Tibial nerve (tissue), 4 donors: ENCODE data around the gene CS.

Experiments used
- EP300 ChIP-seq, 2 donors: sonication (generic); formaldehyde crosslinking; IDR thresholded peaks; one replicate each; pipeline ENCODE4 v1.6.1; 2017; ENCODE audit warnings: antibody characterized with exemption in 2 of 2, mild to moderate bottlenecking in 1 of 2
- POLR2A ChIP-seq, 2 donors: fragments of 450-650 bp; IDR thresholded peaks; one replicate each; pipeline ENCODE4 v1.6.1; 2017; ENCODE audit warnings: antibody characterized with exemption in 2 of 2, mild to moderate bottlenecking in 2 of 2, moderate library complexity in 2 of 2
- TF ChIP-seq, protein P1 (sequence below), 5 experiments: fragments of 200-600 bp in 3 of 5; fragments of 450-650 bp in 2 of 5; sonication (generic) in 3 of 5; IDR thresholded peaks; one replicate each; pipeline ENCODE4 v1.5.1; 2016 to 2019; ENCODE audit warnings: antibody characterized with exemption in 5 of 5, mild to moderate bottlenecking in 3 of 5, moderate library complexity in 2 of 5

DNA sequence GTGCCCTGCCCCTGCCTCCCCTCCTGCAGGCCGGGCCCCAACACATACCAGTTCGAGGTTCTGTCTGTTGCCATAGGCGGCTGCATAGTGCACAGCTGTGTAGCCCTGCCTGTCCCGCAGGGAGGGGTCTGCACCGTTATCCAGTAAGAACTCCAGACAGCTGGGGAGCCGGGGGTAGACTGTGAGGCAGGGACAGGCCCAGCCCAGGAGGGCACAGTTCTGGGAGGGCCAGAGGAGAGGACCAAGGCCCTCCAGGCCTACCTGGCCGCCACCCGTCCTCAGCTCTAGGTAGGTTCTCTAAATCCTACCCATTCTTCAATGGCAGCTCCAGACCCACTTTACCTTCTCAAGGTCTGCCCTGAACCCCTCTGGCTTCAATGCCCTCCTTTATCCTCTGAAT is 51.4 kb downstream of the CS start:
- TF ChIP-seq, protein P1, sequence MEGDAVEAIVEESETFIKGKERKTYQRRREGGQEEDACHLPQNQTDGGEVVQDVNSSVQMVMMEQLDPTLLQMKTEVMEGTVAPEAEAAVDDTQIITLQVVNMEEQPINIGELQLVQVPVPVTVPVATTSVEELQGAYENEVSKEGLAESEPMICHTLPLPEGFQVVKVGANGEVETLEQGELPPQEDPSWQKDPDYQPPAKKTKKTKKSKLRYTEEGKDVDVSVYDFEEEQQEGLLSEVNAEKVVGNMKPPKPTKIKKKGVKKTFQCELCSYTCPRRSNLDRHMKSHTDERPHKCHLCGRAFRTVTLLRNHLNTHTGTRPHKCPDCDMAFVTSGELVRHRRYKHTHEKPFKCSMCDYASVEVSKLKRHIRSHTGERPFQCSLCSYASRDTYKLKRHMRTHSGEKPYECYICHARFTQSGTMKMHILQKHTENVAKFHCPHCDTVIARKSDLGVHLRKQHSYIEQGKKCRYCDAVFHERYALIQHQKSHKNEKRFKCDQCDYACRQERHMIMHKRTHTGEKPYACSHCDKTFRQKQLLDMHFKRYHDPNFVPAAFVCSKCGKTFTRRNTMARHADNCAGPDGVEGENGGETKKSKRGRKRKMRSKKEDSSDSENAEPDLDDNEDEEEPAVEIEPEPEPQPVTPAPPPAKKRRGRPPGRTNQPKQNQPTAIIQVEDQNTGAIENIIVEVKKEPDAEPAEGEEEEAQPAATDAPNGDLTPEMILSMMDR (IDR thresholded peaks at IDR 0.05): no peak
- no peak for TF ChIP-seq POLR2A (IDR thresholded peaks at IDR 0.05)
- TF ChIP-seq EP300 (IDR thresholded peaks at IDR 0.05): no peak
